PFSK-1 (cell line): ENCODE results near the gene DGKG.

Experiments used
- FOXP2 ChIP-seq: optimal IDR thresholded peaks from 2 replicates; pipeline ENCODE3; 2011; ENCODE audit warnings: borderline replicate concordance, control low read depth, inconsistent platforms; ENCODE audit not compliant: insufficient read depth; ENCODE audit errors: extremely low read length, extremely low read depth
- POLR2AphosphoS5 ChIP-seq: IDR thresholded peaks from 2 replicates; pipeline ENCODE4 v1.6.1; 2012; ENCODE audit warnings: low read depth, mild to moderate bottlenecking, control low read depth, low read length, moderate library complexity
- SIN3A ChIP-seq: IDR thresholded peaks from 2 replicates; pipeline ENCODE4 v1.6.1; 2012; ENCODE audit warnings: mild to moderate bottlenecking, low read length, moderate library complexity, borderline replicate concordance; ENCODE audit not compliant: insufficient read depth
- TAF1 ChIP-seq: IDR thresholded peaks from 2 replicates; pipeline ENCODE4 v1.6.1; 2012; ENCODE audit warnings: low read length, control low read depth, borderline replicate concordance; ENCODE audit not compliant: insufficient read depth
- TF ChIP-seq, protein P1 (sequence below), 2 experiments: IDR thresholded peaks; 2 replicates each; pipeline versions ENCODE4 v1.6.1 to v1.8.0; 2011 to 2012; ENCODE audit warnings: low read depth in 2 of 2, low read length in 2 of 2, control low read depth in 1 of 2, inconsistent platforms in 1 of 2, mild to moderate bottlenecking in 1 of 2, moderate library complexity in 1 of 2; ENCODE audit not compliant: insufficient read depth in 1 of 2

Gene DGKG

DNA sequence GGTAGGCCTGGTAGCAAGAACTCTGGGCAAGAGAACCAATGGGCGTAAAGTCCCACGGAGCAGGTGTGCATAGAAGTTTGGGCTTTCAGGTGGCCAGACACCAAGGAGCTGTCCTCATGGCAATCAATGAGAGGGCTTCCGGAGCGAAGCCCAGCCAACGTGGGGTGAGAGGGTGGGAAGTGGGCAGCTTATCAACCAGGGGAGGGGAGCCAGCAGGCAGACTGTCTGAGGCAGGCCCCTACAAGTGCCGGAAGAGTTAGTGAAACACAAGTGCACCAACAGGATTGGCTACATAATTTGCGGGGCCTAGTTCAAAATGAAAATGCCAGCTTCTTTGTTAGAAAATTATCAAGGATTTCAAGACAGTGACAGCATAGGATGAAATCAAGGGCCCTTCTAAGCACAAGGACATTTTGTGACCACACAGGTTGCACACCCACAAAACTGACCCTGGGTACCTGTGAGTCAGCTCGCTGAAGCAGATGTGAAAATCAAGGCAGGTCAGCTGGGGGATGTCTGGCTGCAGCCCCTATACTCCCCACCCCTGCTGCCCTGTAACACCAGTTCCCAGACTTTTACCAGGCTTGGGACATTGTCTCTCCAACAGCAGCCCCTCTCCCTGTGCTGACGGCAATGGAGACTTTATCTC is 151.1 kb downstream of the DGKG start:
- no peak for TF ChIP-seq TAF1
- no peak for TF ChIP-seq FOXP2
- TF ChIP-seq POLR2AphosphoS5 = no peak
- TF ChIP-seq SIN3A = no peak
- TF ChIP-seq, protein P1, sequence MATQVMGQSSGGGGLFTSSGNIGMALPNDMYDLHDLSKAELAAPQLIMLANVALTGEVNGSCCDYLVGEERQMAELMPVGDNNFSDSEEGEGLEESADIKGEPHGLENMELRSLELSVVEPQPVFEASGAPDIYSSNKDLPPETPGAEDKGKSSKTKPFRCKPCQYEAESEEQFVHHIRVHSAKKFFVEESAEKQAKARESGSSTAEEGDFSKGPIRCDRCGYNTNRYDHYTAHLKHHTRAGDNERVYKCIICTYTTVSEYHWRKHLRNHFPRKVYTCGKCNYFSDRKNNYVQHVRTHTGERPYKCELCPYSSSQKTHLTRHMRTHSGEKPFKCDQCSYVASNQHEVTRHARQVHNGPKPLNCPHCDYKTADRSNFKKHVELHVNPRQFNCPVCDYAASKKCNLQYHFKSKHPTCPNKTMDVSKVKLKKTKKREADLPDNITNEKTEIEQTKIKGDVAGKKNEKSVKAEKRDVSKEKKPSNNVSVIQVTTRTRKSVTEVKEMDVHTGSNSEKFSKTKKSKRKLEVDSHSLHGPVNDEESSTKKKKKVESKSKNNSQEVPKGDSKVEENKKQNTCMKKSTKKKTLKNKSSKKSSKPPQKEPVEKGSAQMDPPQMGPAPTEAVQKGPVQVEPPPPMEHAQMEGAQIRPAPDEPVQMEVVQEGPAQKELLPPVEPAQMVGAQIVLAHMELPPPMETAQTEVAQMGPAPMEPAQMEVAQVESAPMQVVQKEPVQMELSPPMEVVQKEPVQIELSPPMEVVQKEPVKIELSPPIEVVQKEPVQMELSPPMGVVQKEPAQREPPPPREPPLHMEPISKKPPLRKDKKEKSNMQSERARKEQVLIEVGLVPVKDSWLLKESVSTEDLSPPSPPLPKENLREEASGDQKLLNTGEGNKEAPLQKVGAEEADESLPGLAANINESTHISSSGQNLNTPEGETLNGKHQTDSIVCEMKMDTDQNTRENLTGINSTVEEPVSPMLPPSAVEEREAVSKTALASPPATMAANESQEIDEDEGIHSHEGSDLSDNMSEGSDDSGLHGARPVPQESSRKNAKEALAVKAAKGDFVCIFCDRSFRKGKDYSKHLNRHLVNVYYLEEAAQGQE (IDR thresholded peaks at IDR 0.05; ENCODE audit: insufficient read depth in 1 of 2, low read depth in 2 of 2, low read length in 2 of 2) = no peak

DNA sequence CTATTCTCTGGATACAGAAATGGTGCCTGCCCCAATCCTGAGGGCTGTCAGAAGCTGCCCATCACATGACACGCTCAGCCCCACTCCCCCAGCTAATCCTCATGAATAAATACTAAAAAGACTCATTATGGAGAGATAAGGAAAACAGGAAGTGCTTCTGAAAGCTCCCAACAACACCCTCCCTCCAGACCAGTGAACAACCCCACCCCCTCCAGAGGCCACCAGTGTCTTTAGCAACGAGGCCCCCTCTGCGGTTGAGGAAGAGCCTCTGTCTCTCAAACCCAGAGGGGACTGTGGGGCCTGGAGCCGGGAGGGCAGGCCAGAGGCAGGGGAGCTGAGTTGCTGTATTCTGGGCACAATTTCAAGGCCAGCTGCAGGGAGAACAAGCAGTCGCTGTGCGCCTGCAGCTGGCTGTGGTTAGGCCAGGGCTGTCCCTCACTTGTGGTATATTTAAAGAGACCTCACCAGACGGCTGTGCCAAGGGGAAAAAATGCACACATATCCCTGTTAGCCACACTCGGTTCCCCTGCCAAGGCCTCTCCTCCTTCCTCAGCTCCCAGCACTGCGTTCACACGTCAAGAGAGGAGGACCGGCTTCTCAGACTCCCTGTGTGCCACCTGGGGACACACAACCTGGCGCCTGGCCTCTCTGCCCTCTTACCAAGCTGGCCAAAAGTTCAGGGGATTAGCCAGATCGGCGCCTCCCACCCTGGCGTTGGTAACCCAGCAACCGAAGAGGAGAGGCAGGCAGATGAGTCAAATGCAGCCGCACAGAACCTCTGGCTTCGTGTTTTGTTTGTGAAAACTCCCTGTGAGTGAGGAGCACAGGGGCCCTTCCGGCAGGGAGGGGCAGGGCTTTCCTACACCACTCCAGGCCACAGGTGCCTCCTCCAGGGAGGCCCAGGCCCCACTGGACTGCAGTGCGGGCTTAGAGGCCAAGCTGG is 152.0 kb downstream of the DGKG start:
- peak; percentile 54 for TF ChIP-seq FOXP2
- 0 out of 2 replicates have a peak, but pooled peaks have one; percentile 52 for TF ChIP-seq SIN3A
- no peak for TF ChIP-seq TAF1
- TF ChIP-seq, protein P1 (IDR thresholded peaks at IDR 0.05; ENCODE audit: insufficient read depth in 1 of 2, low read depth in 2 of 2, low read length in 2 of 2) = no peak
- peak; percentile 28; the same call in 1 of the 2 replicates for TF ChIP-seq POLR2AphosphoS5

DNA sequence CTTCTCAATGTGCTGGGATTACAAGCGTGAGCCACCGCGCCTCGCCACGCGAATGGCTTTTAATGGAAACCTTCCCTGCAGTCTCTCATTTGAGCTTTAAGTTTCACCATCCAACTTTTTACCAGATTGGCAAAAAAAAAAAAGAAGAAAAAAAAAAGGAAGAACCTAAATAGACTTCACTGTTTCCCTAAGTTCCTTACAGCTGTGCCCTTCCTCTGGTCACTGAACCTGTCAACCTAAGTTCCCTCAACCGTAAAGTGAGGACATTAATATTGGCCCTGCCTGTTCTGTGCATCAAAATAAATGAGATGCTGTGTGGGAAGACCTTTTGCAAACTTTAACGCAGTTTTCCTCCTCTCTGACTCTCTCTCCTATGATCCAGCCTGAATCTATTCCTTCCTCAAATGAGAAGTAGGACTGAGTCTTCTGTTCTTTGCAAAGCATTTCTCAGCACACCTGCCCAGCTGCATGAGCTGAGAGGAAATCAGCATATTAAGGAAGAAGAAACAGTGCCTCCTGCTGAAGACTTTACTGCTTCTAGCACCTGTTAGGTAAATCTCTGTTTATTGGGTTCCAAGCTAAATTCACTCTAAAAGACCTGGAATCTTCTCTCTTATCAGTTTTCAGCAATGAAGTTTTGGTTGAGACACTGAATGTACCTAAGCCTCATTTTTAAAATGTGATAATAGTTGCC is 153.6 kb downstream of the DGKG start:
- TF ChIP-seq TAF1 (no peak), POLR2AphosphoS5 (no peak), FOXP2 (no peak), SIN3A (no peak)
- TF ChIP-seq, protein P1 (IDR thresholded peaks at IDR 0.05; ENCODE audit: insufficient read depth in 1 of 2, low read depth in 2 of 2, low read length in 2 of 2) = no peak

DNA sequence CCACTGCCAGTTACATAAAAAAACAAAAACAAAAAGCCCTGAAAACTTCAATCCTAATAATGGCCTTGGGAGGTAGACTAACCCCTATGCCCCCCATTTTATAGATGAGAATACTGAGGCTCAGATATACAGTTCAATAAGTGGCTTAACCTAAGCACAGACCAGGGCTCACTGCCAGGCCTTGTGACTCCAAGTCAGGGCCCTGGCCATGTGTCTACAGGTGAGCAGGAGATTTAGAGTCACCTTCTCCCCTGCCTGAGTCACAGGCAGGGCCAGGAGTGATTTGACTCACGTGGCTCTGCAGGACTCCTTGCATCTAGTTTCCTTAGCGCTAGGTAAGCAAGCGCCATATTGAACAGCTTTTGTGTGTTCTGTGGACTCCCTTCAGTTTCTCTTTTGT is 154.5 kb downstream of the DGKG start:
- TF ChIP-seq FOXP2 (no peak), TAF1 (no peak), POLR2AphosphoS5 (no peak), SIN3A (no peak)
- TF ChIP-seq, protein P1 (IDR thresholded peaks at IDR 0.05; ENCODE audit: insufficient read depth in 1 of 2, low read depth in 2 of 2, low read length in 2 of 2) = no peak
